Liver (tissue), 9 donors: ENCODE measurements around the gene FAM163A. TPM values are rescaled to one million over a fixed set of nuclear protein-coding genes. Genes with fewer than 3 reads are reported as not detected.

Experiments used
- DNase-seq: peaks from one replicate; pipeline ENCODE4 v3.0.0-alpha.2; 2017; ENCODE audit warnings: low spot score
- H3K27ac ChIP-seq, 2 donors: one replicate each; pipeline ENCODE4 v1.7.0; 2013; ENCODE audit warnings: inconsistent platforms in 2 of 2, low read length in 2 of 2, control low read depth in 1 of 2, low read depth in 1 of 2, mild to moderate bottlenecking in 1 of 2
- H3K27me3 ChIP-seq, 4 donors: one replicate each; pipeline versions ENCODE4 v1.6.1 to v1.7.0; 2013; ENCODE audit warnings: low read length in 3 of 4, inconsistent platforms in 1 of 4, mild to moderate bottlenecking in 1 of 4, moderate library complexity in 1 of 4; ENCODE audit not compliant: control insufficient read depth in 4 of 4, insufficient read depth in 4 of 4
- H3K36me3 ChIP-seq, 4 donors: one replicate each; pipeline versions ENCODE4 v1.6.1 to v1.7.0; 2013; ENCODE audit warnings: low read length in 3 of 4, mild to moderate bottlenecking in 3 of 4, low read depth in 1 of 4, moderate library complexity in 1 of 4; ENCODE audit not compliant: control insufficient read depth in 4 of 4, insufficient read depth in 3 of 4
- H3K4me1 ChIP-seq, 4 donors: one replicate each; pipeline versions ENCODE4 v1.6.1 to v1.7.0; 2013; ENCODE audit warnings: low read length in 3 of 4, mild to moderate bottlenecking in 3 of 4, moderate library complexity in 1 of 4; ENCODE audit not compliant: control insufficient read depth in 4 of 4, insufficient read depth in 4 of 4
- H3K4me3 ChIP-seq, 3 donors: one replicate each; pipeline versions ENCODE4 v1.6.1 to v1.7.0; 2013; ENCODE audit warnings: low read length in 3 of 3, control low read depth in 1 of 3, low read depth in 1 of 3, mild to moderate bottlenecking in 1 of 3
- H3K9ac ChIP-seq, 2 donors: one replicate each; pipeline ENCODE4 v1.7.0; 2013; ENCODE audit warnings: low read length in 2 of 2, mild to moderate bottlenecking in 2 of 2, moderate library complexity in 2 of 2, control low read depth in 1 of 2, low read depth in 1 of 2
- H3K9me3 ChIP-seq, 4 donors: one replicate each; pipeline versions ENCODE4 v1.6.1 to v1.7.0; 2013; ENCODE audit warnings: low read length in 3 of 4; ENCODE audit not compliant: control insufficient read depth in 4 of 4
- CTCF ChIP-seq: fragments of 150-350 bp; IDR thresholded peaks from 2 replicates; pipeline ENCODE4 v1.5.1; 2017; ENCODE audit warnings: improper control_type of control experiment, low read depth, low read length; ENCODE audit not compliant: missing input control
- EGR1 ChIP-seq, 2 donors: IDR thresholded peaks; 2 replicates each; pipeline ENCODE4 v1.6.1; 2016 to 2018; ENCODE audit warnings: antibody characterized with exemption in 2 of 2, low read depth in 2 of 2
- FOXA1 ChIP-seq: IDR thresholded peaks from 2 replicates; pipeline ENCODE4 v1.6.1; 2016; ENCODE audit warnings: antibody characterized with exemption
- FOXA2 ChIP-seq: IDR thresholded peaks from 2 replicates; pipeline ENCODE4 v1.6.1; 2016; ENCODE audit warnings: antibody characterized with exemption
- GABPA ChIP-seq, 2 donors: IDR thresholded peaks in 1 of 2; conservative IDR thresholded peaks in 1 of 2; 2 replicates each; pipeline ENCODE4 v1.6.1; 2016; ENCODE audit warnings: antibody characterized with exemption in 2 of 2, mild to moderate bottlenecking in 1 of 2, moderate library complexity in 1 of 2
- HNF4A ChIP-seq, 2 donors: conservative IDR thresholded peaks; 2 replicates each; pipeline ENCODE4 v1.6.1; 2016; ENCODE audit warnings: antibody characterized with exemption in 2 of 2, mild to moderate bottlenecking in 2 of 2
- JUND ChIP-seq, 2 donors: IDR thresholded peaks; 2 replicates each; pipeline ENCODE4 v1.6.1; 2016; ENCODE audit warnings: antibody characterized with exemption in 2 of 2
- MAX ChIP-seq: IDR thresholded peaks from 2 replicates; pipeline ENCODE4 v1.6.1; 2016; ENCODE audit warnings: antibody characterized with exemption
- NR2F2 ChIP-seq: IDR thresholded peaks from 2 replicates; pipeline ENCODE4 v1.6.1; 2016; ENCODE audit warnings: antibody characterized with exemption
- REST ChIP-seq: IDR thresholded peaks from 2 replicates; pipeline ENCODE4 v1.6.1; 2016; ENCODE audit warnings: antibody characterized with exemption, mild to moderate bottlenecking
- RXRA ChIP-seq, 2 donors: IDR thresholded peaks; 2 replicates each; pipeline ENCODE4 v1.6.1; 2017 to 2018; ENCODE audit warnings: antibody characterized with exemption in 2 of 2, mild to moderate bottlenecking in 1 of 2
- TAF1 ChIP-seq: conservative IDR thresholded peaks from 2 replicates; pipeline ENCODE4 v1.6.1; 2016; ENCODE audit warnings: antibody characterized with exemption, mild to moderate bottlenecking
- YY1 ChIP-seq: IDR thresholded peaks from 2 replicates; pipeline ENCODE4 v1.6.1; 2016; ENCODE audit warnings: antibody characterized with exemption, mild to moderate bottlenecking
- WGBS: extraction: QIAGEN DNeasy Blood & Tissue Kit; methylation state at CpG from one replicate; pipeline ENCODE4 v1.1.7; 2013; 5-methylcytosine and 5-hydroxymethylcytosine counted together
- polyA plus RNA-seq, 2 donors: library from polyadenylated mRNA; stranded (reverse) in 1 of 2; unstranded in 1 of 2; fragments of 200-250 nt in 1 of 2; fragments of >200 nt in 1 of 2; fragmentation: Nextera tagmentation in 1 of 2; extraction: Ambion mirVana in 1 of 2; gene quantifications; one replicate each; pipeline versions ENCODE4 v1.2.1 to v1.2.3, GENCODE V29; 2013 to 2015
- total RNA-seq, 2 donors: library from RNA; depleted of rRNA; stranded (reverse); fragments of >200 nt; gene quantifications; one replicate each; pipeline ENCODE4 v1.2.3, GENCODE V29; 2014
- donor health status: healthy.
- donor health status: healthy.
- donor health status: healthy.
- donor health status: healthy.
- donor health status: healthy.

FAM163A gene
- total and polyA plus RNA-seq, 4 donors, result 0.07 TPM; not detected in 3

- Histone ChIP-seq H3K4me3 (no peak overlapping the region), H3K27me3 (no peaks in the 10 kb centered on the region), H3K9ac (no peak overlapping the region), H3K27ac (no peak overlapping the region), H3K36me3 (no peaks in the 10 kb centered on the region), H3K4me1 (peaks cover 0 to 16% (median 10%) of the 10 kb centered on the region in 4 donors), H3K9me3 (no peaks in the 10 kb centered on the region)
- TF ChIP-seq TAF1, result no peak
- TF ChIP-seq NR2F2, result peak; percentile 39
- TF ChIP-seq JUND (IDR thresholded peaks at IDR 0.05), result no peak
- no peak for TF ChIP-seq FOXA2
- WGBS, result 82% methylated on average over 8 of the region's 8 CpGs
- DNase-seq, result no peak
Measured at GRCh38 chr1:179817789-179818188, 74.7 kb downstream of the FAM163A start.

- Histone ChIP-seq H3K36me3 (no peaks in the 10 kb centered on the region), H3K4me3 (no peak overlapping the region), H3K27ac (no peak overlapping the region), H3K9ac (no peak overlapping the region), H3K9me3 (no peaks in the 10 kb centered on the region), H3K4me1 (peaks cover 0 to 16% (median 10%) of the 10 kb centered on the region in 4 donors), H3K27me3 (no peaks in the 10 kb centered on the region)
- no peak for DNase-seq
- TF ChIP-seq TAF1 (no peak), NR2F2 (no peak), JUND (IDR thresholded peaks at IDR 0.05) (no peak), CTCF (no peak), YY1 (no peak), FOXA1 (no peak), HNF4A (conservative IDR thresholded peaks at IDR 0.05) (no peak), GABPA (IDR thresholded peaks at IDR 0.05 in 1 of 2, conservative IDR thresholded peaks at IDR 0.05 in 1 of 2) (no peak), EGR1 (IDR thresholded peaks at IDR 0.05; ENCODE audit: low read depth in 2 of 2) (no peak), REST (no peak), MAX (no peak), RXRA (IDR thresholded peaks at IDR 0.05) (no peak)
- 93% methylated on average over 7 of the region's 7 CpGs for WGBS
Measured at GRCh38 chr1:179818260-179818659, 75.2 kb downstream of the FAM163A start.

GRCh38 chr1:179818743-179819173 is 75.7 kb downstream of the FAM163A start:
- TF ChIP-seq YY1, result no peak
- no peak for TF ChIP-seq JUND (IDR thresholded peaks at IDR 0.05)
- no peak for TF ChIP-seq FOXA1
- no peak for TF ChIP-seq RXRA (IDR thresholded peaks at IDR 0.05)
- H3K4me1 ChIP-seq, result peaks cover 0 to 16% (median 10%) of the 10 kb centered on the region in 4 donors
- no peak overlapping the region for H3K4me3 ChIP-seq
- H3K27ac ChIP-seq, result no peak overlapping the region
- H3K9me3 ChIP-seq, result no peaks in the 10 kb centered on the region
- no peaks in the 10 kb centered on the region for H3K27me3 ChIP-seq
- H3K9ac ChIP-seq, result no peak overlapping the region
- 64% methylated on average over 14 of the region's 14 CpGs for WGBS
- no peaks in the 10 kb centered on the region for H3K36me3 ChIP-seq
- DNase-seq, result no peak
